CD1c-positive myeloid dendritic cell (primary cell): ENCODE results near the gene DAO.
"Not testable (repeated sequence)": the region's sequence is repeated elsewhere in the genome, so short reads cannot be mapped to it uniquely, and the experiment has no call there.

Source experiments
- DNase-seq: peaks from one replicate; pipeline ENCODE4 v3.0.0-alpha.2; 2016; ENCODE audit errors: extremely low spot score

DAO gene

DNA sequence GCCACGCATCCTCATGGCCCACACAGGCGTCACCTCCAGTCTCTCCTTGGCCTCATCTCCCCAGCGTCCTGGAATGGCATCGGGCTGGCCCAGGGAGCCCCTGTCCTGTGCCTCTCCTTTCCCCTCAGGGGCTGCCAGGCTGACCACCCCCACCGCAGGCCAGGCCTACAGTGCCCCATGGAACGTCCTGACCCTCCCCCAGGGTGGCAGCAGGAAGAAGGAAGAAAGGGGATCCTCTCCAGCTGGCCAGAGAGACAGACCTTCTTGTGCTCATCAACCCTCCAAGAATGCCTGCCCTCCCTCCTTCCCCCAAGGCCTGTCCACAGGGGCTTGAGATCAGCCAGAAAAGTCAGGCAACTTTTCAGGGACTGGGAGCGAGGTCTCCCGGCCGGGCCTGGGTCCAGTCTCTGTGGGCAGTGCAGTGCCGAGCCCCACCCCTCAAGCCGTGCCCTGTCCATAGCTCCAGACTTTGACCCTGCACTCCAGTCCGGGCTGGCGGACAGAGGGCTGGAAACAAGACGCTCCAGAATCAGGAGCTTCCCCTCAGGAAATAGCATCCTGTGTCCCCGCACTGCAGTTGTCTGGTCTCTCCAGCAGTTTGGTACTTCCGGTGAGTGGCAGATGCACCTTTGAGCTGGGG lies at the start of gene DAO:
Gene DAO, plus strand, starts transcription at position 478 of the 640 bp plus-strand sequence. CDS start 4,915 bp downstream, outside the sequence.
- no peak for DNase-seq

GRCh38 chr12:108831309-108831991 lies 48.4 kb upstream of the DAO start:
- no peak for DNase-seq

DNA sequence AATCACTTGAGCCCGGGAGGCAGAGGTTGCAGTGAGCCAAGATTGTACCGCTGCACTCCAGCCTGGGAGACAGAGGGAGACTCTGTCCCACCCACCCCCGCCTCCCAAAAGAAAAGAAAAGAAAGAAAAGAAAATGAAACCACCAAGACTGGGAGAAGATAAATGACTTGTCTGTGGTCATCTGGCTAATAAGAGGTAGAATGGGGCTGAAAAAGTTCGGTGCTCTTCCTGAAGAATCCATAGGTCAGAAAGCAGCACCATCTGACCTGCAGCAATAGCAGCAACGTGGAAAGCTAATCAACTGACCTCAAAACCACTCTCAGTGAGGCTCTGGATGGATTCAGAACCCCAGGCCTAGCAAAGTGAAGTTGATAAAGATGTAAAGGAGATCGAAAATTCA lies 47.7 kb upstream of the DAO start:
- DNase-seq: no peak

DNA sequence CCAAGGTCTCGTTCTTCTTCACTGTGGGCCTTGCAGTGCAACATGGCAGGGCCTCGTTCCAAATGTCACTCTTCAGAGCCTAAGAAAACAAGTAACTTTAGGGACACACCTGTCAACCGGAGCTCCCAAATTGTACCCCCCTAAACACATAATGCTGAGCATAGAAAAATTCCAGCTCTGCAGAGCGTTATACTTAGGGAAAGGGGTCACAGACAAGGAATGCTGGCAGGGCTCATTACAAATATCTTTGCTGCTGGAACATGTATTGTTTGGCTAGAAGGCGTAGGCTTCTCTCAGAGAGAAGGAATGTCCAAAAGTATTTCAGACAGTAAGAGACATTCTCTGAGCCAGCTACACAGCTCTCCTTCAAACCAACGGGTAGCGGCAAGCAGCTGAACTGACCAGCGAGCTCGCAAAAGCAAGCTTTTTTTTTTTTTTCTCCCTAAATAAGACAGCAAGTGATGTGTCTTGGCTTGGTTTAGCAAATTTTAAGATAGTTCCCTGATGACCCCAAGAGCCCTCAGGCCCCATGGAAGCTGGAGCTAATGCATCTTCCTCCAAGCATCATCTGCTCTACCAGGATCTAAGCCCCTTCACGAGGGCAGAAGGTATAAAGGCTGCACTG lies 47.0 kb upstream of the DAO start:
- no peak for DNase-seq

- DNase-seq: no peak
Observed at GRCh38 chr12:108833355-108833733, 46.5 kb upstream of the DAO start.

DNA sequence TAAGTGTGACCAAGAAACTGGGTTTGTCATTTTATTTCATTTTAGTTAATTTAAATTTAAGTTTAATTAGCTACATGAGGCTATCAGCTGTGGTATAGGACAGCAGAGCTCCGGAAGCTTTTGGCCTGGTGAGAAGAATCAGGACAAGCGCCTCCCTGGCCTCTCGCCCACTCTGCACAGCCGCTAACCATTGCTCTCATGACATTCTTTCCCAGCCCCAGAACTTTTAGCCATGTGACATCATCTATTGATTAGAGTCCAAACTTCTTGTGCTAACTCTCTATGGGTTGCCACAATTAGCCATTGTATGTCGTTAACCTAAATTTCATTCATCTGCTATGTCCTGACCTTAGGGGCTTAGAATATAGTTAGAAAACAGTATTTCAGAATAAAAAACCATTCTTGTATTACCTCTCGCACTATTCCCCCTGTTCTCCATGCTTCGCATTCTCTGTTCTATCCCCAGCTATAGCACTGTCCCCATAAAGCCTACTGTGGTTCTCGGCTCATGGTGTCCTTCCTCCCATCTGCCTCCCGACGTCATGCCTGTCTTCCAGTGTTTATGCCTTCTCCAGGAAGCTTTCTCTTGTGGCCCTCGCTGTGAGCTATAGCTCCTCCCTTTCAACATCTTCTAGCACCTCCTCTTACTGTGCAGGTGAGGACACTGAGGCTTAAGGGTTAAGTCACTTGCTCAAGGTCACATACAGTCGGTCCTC lies 46.0 kb upstream of the DAO start:
- no peak for DNase-seq

- no peak for DNase-seq
Observed at GRCh38 chr12:108835860-108836634, 43.8 kb upstream of the DAO start.

- DNase-seq: no peak
Observed at GRCh38 chr12:108837239-108837638, 42.7 kb upstream of the DAO start.

DNA sequence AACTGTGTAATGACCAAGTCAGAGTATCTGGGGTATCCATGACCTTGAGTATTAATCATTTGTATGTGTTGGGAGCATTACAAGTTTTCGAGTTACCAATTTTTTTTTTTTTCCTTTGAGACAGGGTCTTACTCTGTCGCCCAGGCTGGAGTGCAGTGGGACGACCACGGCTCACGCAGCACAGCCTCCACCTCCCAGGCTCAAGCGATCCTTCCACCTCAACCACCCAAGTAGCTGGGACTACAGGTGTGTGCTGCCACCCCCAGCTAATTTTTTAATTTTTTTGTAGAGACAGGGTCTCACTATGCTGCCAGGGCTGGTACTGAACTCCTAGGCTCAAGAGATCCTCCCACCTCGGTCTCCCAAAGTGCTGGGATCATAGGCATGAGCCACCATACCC lies 42.2 kb upstream of the DAO start:
- no peak for DNase-seq

GRCh38 chr12:108838194-108839017 lies 41.5 kb upstream of the DAO start:
- peak; percentile 90 for DNase-seq

DNA sequence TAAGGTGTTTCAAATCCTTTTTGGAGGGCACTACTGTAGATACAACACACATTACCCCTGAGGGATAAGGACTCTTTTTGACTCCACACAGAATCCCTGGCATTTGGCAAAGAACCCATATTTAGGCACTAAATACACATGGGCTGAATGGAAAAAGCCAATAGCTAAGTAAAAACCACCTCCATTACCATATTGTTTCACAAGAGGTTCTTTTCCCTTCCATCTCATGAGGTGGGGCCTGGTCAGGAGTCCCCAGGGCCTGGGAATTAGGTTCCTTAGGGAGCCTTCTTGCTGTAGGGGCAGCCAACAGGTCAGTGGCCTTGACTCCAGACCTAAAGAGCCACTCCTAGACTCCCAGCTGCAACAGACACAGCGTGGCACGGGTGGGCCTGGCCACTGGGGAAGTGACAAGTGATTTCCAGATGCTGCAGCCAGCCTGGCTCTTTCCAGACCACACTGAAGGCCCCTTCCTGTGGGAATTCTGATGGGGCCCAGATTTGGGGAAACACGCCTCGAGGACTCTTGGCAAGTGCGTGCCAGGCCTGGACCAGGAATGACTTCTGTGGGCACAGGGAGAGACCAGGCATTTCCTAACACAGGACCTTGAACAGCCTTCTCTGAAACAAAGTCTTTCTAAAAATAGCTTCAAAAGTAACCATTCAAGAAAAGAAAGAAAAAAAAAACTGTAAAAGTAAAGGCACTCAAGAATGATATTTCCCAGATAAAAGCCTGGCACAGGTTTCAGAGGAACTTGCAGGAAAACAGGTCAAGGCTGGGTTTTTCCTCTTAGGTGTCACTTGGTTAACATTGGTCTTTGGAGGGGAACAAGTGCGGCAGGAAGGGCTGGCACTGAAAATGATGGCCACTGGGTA lies 40.6 kb upstream of the DAO start:
- DNase-seq: peak; percentile 54

DNA sequence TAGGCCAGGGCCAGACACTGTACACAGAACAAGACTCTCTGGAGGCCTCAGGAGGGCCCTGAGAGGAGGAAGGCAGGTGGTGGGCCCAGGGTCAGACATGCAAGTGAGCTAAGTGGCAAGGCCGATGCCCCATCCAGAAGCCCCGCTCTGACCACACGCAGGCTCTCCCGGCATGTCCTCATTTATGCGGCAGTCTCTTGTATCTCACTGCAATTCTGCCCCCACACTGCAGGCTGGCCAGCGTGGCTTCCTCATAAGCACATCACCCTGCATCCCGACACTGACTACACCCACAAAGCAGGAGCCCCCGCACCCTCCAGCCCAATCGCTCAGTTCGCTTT lies 40.0 kb upstream of the DAO start:
- DNase-seq: peak; percentile 78

DNA sequence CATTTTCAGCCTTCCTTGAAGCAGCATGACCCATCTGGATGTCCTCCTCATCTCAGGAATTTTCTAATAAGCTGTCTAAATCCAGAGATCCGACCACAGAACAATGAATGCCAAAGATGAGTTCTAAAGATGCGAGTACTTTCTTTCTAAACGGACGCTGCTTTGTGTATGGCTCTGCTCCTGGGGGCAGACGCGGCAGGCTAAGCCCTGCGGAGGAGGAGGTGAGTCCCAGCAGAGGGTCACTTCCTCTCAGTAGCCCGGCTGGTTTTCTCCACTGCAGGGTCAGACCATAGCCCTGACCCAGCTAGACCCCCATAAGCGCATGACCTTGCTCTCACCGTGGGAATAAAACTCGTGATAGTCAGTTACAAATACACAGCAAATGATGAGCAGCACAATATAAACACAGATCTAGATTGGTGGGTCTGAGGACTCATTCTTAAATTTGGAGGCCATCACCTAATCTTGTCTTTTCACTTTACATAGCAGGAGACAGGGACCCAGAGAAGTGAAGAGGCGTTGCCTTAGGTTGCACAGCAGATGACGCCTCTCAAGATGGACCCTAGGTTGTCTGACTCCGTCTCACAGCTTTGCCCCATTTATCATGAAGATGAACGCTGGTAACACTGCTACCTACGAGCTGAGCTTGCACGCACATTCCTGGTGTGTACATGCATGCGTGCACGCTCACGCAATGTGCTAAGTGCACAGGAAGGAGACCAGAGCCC lies 39.1 kb upstream of the DAO start:
- DNase-seq: no peak

DNA sequence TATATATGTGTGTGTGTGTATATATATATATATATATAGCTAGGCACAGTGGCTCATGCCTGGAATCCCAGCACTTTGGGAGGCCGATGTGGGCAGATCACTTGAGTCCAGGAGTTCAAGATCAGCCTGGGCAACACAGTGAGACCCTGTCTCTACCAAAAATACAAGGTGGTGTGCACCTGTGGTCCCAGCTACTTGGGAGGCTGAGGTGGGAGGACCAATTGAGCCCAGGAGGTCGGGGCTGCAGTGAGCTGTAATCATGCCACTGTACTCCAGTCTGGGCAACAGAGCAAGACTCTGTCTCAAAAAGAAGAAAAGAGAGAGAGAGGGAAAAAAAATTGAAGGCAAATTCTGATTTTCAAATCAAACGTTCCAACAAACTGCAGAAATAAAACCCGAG lies 38.1 kb upstream of the DAO start:
- DNase-seq: not testable (repeated sequence)

DNA sequence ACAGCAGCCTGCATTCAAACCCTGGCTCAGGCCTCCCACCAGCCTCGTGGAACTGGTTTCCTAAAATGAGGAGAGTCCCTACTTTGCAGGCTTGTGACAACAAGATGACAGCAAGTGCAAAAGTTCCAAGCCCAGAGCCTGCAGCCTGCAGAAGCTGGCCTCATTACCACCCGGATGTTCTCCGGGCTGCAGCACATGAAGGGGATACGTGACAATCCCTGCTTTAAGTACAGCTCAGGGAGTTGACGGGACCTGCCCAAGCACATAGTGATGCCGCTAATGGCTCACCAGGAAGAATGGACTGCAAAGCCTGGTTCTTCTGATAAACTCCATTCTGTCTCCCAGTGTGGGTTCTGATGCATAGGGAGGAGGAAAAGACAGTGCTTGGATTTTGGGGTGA lies 37.5 kb upstream of the DAO start:
- DNase-seq: no peak

DNA sequence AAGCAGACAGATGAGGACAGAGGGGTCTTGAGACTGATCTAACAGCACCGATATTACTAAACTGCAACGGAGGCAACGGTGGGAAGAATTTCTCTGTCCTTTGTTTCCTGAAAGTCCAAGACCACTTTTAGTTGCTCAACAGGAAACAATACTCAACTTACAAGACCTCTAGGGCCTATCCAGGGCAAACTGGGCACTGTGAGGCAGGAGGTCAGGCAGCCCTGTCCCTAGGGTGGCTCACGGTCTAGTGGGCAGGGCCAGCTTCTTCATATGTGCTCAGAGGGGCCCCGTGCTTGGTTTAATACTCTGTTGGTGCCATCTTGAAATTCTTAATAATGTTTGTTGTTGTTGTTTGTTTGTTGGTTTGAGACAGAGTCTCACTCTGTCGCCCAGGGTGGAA lies 36.7 kb upstream of the DAO start:
- DNase-seq: no peak

- DNase-seq: no peak
Observed at GRCh38 chr12:108845696-108846095, 34.2 kb upstream of the DAO start.

- DNase-seq: peak; percentile 36
Observed at GRCh38 chr12:108846290-108846701, 33.6 kb upstream of the DAO start.

DNA sequence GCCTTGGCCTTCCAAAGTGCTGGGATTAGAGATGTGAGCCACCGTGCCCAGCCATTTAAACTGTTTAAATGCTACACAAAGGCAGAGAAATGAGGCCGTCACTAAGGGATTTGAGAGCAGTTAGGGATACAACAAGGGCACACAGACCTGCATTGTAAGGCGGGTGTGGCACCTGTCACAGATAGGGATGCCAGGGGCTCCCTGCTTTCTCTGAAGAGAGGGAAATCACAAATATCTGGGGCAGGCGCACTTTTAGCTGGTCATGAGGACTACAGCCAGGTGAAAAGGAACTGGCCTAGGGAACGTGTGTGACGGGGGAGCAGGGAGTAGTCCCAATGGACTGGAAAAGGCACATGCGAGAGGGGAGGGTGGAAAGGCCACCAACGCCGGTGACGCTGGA lies 32.2 kb upstream of the DAO start:
- DNase-seq: no peak
